HTERT RPE-1 (cell line): Measurements from ENCODE around the gene HDGF.

Experiments used
- in situ Hi-C: fragments of 300-500 bp; cut with MboI; formaldehyde crosslinking; loops from 4 replicates; pipeline ENCODE4 v1.14.3; 2020; ENCODE audit warnings: low sequenced_read_pairs

HDGF gene

GRCh38 chr1:156703336-156703735 is 48.1 kb downstream of the HDGF start:
- in situ Hi-C loops: no loop called here

- in situ Hi-C loops: no loop called here
Measured at GRCh38 chr1:156700736-156701531, 50.5 kb downstream of the HDGF start.

- in situ Hi-C loops: no loop called here
Measured at GRCh38 chr1:156698995-156699394, 52.5 kb downstream of the HDGF start.

DNA sequence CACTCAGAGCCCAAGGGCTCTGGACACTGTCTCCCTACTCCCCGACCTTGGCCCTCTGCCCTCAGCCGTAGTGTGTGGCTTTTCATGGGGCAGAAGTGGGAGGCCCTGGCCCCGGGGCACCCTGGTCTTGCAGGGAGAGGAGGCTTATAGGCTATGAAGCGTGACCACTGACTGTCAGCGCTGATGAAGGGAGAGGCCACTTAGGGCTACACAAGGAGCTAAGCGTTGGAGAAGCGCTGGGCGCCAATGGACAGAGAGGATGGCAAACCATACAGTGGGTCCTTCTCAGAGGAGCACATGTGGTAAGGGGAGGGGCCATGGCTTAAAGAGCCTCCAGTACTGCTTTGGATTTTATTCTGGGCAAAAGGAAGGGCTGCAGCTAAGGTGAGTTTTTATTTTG is 54.0 kb downstream of the HDGF start:
- in situ Hi-C loops: no loop called here

DNA sequence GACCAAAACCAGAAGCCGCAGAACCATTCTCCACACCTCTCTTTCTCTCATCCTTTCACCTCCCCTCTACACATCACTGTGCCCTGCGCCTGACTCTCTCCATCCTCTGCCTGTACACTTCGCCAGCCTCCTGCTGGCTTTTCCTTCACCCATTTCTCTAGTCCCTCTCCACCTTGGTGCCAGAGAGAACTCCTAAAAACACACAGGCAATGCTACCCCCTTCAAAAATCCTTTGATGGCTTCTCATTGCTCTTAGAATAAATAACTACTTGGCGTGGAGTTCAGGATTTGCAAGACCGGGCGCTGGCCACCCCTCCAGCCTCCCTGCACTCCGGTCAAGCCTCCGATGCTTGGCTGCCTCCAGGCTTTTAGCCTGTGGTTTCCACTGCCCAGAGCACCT is 54.7 kb downstream of the HDGF start:
- in situ Hi-C loops: no loop called here

DNA sequence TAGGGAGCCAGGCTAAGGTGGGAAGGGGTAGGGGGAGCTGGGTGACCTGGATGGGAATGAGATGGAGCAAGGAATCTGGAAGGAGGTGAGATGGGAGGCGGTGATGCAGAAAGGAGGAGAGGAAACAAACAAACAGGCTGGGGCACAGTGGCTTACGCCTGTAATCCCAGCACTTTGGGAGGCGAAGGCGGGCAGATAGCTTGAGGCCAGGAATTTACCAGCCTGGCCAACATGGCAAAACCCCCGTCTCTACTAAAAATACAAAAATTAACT is 56.8 kb downstream of the HDGF start:
- in situ Hi-C loops: no loop called here

GRCh38 chr1:156693848-156694689 is 57.4 kb downstream of the HDGF start:
- in situ Hi-C loops: no loop called here

- in situ Hi-C loops: no loop called here
Measured at GRCh38 chr1:156692925-156693847, 58.3 kb downstream of the HDGF start.

DNA sequence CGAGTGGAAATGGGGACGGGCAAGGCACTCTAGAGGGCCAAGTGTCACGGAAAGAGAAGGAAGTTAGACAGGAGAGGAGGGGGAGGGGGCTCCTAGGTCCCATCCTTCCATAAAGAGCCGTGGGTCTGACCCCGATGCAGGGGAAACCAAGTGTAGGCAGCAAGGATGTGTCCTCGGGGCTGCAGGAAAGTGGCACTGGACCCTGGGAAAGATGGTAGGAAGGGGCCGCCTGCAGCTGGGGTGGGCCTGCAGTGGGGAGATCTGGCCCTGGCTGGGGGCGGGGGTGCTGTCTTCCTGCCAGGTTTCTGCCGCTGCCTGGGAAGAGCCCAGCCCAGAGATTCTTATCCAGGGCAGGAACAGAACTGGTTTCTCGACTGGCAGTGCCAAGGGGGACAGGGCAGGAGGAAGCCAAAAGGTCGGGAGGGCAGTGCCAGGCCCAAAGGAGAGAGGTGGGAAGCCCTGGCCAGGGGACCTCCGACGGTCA is 59.0 kb downstream of the HDGF start:
- in situ Hi-C loops: no loop called here
